GM19455 (cell line): ENCODE measurements around the gene TRIM27.
"Not testable (repeated sequence)": the region's sequence is repeated elsewhere in the genome, so short reads cannot be mapped to it uniquely, and the experiment has no call there.

Experiments used
- ATAC-seq: cut with Tn5 transposase; IDR thresholded peaks from one replicate; pipeline ENCODE4 v1.9.1; 2021; ENCODE audit not compliant: unreplicated experiment

Gene TRIM27

GRCh38 chr6:28900577-28901256, 23.1 kb downstream of the TRIM27 start:
- no peak for ATAC-seq

GRCh38 chr6:28898710-28898965, 25.1 kb downstream of the TRIM27 start:
- ATAC-seq = no peak

GRCh38 chr6:28897369-28897745, 26.4 kb downstream of the TRIM27 start:
- ATAC-seq = no peak

GRCh38 chr6:28896505-28897368, 27.0 kb downstream of the TRIM27 start:
- ATAC-seq = peak; percentile 7

GRCh38 chr6:28895131-28895812, 28.5 kb downstream of the TRIM27 start:
- ATAC-seq = peak; percentile 66

- no peak for ATAC-seq
Observed at GRCh38 chr6:28893172-28893799, 30.5 kb downstream of the TRIM27 start.

GRCh38 chr6:28892525-28892924, 31.3 kb downstream of the TRIM27 start:
- ATAC-seq = no peak

GRCh38 chr6:28887796-28888496, 35.8 kb downstream of the TRIM27 start:
- ATAC-seq = no peak

- no peak for ATAC-seq
Observed at GRCh38 chr6:28886079-28886439, 37.7 kb downstream of the TRIM27 start.

- ATAC-seq = no peak
Observed at GRCh38 chr6:28884423-28885131, 39.2 kb downstream of the TRIM27 start.

GRCh38 chr6:28880894-28881780, 42.6 kb downstream of the TRIM27 start:
- no peak for ATAC-seq

- no peak for ATAC-seq
Observed at GRCh38 chr6:28880519-28880893, 43.3 kb downstream of the TRIM27 start.

GRCh38 chr6:28876710-28877109, 47.1 kb downstream of the TRIM27 start:
- no peak for ATAC-seq

GRCh38 chr6:28875191-28875747, 48.5 kb downstream of the TRIM27 start:
- no peak for ATAC-seq

GRCh38 chr6:28872157-28872817, 51.5 kb downstream of the TRIM27 start:
- ATAC-seq = not testable (repeated sequence)

- ATAC-seq = no peak
Observed at GRCh38 chr6:28871335-28872156, 52.2 kb downstream of the TRIM27 start.

GRCh38 chr6:28868873-28869272, 54.9 kb downstream of the TRIM27 start:
- no peak for ATAC-seq

GRCh38 chr6:28867086-28867409, 56.7 kb downstream of the TRIM27 start:
- ATAC-seq = peak; percentile 27
